GM23248 (cell line): ENCODE measurements around the gene ZNF207. TPM values are rescaled to one million over a fixed set of nuclear protein-coding genes. Genes with fewer than 3 reads are reported as not detected.

Experiments used
- DNase-seq: peaks from one replicate; pipeline ENCODE4 v3.0.0-alpha.2; 2015
- H2AFZ ChIP-seq: fragments of 200-600 bp; sonication (generic); 2 replicates; pipeline ENCODE4 v1.6.1; 2016; ENCODE audit warnings: antibody characterized with exemption
- H3F3A ChIP-seq: fragments of 200-600 bp; sonication (generic); 2 replicates; pipeline ENCODE4 v1.6.1; 2016; ENCODE audit warnings: mild to moderate bottlenecking, antibody characterized with exemption, mixed run types; ENCODE audit not compliant: insufficient read depth
- H3K27ac ChIP-seq: fragments of 200-600 bp; sonication (generic); 2 replicates; pipeline ENCODE4 v1.5.1; 2016; ENCODE audit warnings: mild to moderate bottlenecking
- H3K27me3 ChIP-seq: fragments of 200-600 bp; sonication (generic); replicated peaks from 2 replicates; pipeline ENCODE4 v1.6.1; 2016; ENCODE audit warnings: mild to moderate bottlenecking; ENCODE audit not compliant: insufficient read depth
- H3K36me3 ChIP-seq: fragments of 200-600 bp; sonication (generic); 2 replicates; pipeline ENCODE4 v1.6.1; 2016; ENCODE audit warnings: low read depth, mild to moderate bottlenecking
- H3K4me1 ChIP-seq: fragments of 200-600 bp; sonication (generic); 2 replicates; pipeline ENCODE4 v1.6.1; 2016; ENCODE audit warnings: mild to moderate bottlenecking; ENCODE audit not compliant: insufficient read depth
- H3K4me2 ChIP-seq: fragments of 200-600 bp; sonication (generic); one replicate; pipeline ENCODE4 v1.6.1; 2016; ENCODE audit warnings: mild to moderate bottlenecking; ENCODE audit not compliant: unreplicated experiment
- H3K4me3 ChIP-seq: fragments of 200-600 bp; sonication (generic); 2 replicates; pipeline ENCODE4 v1.5.1; 2016; ENCODE audit warnings: mild to moderate bottlenecking
- H3K79me2 ChIP-seq: fragments of 200-600 bp; sonication (generic); 2 replicates; pipeline ENCODE4 v1.6.1; 2016; ENCODE audit warnings: mild to moderate bottlenecking; ENCODE audit not compliant: insufficient read depth
- H3K9ac ChIP-seq: fragments of 200-600 bp; sonication (generic); 2 replicates; pipeline ENCODE4 v1.6.1; 2016; ENCODE audit warnings: mild to moderate bottlenecking
- H3K9me2 ChIP-seq: fragments of 200-600 bp; sonication (generic); 2 replicates; pipeline ENCODE4 v1.6.1; 2016; ENCODE audit warnings: mixed run types, mild to moderate bottlenecking, moderate library complexity; ENCODE audit not compliant: insufficient read depth
- H3K9me3 ChIP-seq: fragments of 200-600 bp; sonication (generic); one replicate; pipeline ENCODE4 v1.6.1; 2017; ENCODE audit warnings: low read depth
- H4K20me1 ChIP-seq: fragments of 200-600 bp; sonication (generic); 2 replicates; pipeline ENCODE4 v1.6.0; 2016; ENCODE audit not compliant: insufficient read depth
- EZH2 ChIP-seq: fragments of 200-600 bp; sonication (generic); IDR thresholded peaks from 2 replicates; pipeline ENCODE4 v1.6.1; 2018; ENCODE audit warnings: antibody characterized with exemption, mild to moderate bottlenecking; ENCODE audit not compliant: insufficient read depth, poor library complexity, severe bottlenecking
- EZH2phosphoT487 ChIP-seq: fragments of 200-600 bp; sonication (generic); IDR thresholded peaks from 2 replicates; pipeline ENCODE4 v1.6.1; 2018; ENCODE audit warnings: antibody characterized with exemption, moderate library complexity, mild to moderate bottlenecking, low read depth; ENCODE audit not compliant: insufficient read depth
- WGBS, 2 experiments: methylation state at CpG; one replicate each; pipeline ENCODE4 v1.1.6; 2015 to 2017; ENCODE audit warnings: low lambda C conversion rate in 2 of 2, low coverage in 1 of 2; ENCODE audit errors: missing lambda C conversion rate in 2 of 2; 5-methylcytosine and 5-hydroxymethylcytosine counted together
- in situ Hi-C: fragments of 300-500 bp; cut with MboI; formaldehyde crosslinking; loops from 2 replicates; pipeline ENCODE4 v1.15.0; 2020
- polyA plus RNA-seq: library from polyadenylated mRNA; unstranded; fragments of >200 nt; fragmentation: Nextera tagmentation; extraction: Ambion mirVana; gene quantifications from 2 replicates; pipeline ENCODE4 v1.2.1, GENCODE V29; 2016
- total RNA-seq: library from RNA; depleted of rRNA; stranded (reverse); fragments of >200 nt; shearing (Covaris generic); gene quantifications from 2 replicates; pipeline ENCODE4 v1.2.3, GENCODE V29; 2014

Gene ZNF207
- total and polyA plus RNA-seq, 2 experiments from 2014 or later = 96.8 to 113 TPM

GRCh38 chr17:32341141-32341856, 8.7 kb upstream of the ZNF207 start:
- Histone ChIP-seq H3K9ac (peak overlapping the region; percentile 87), H2AFZ (peak overlapping the region; percentile 100), H3K9me2 (no peaks in the 10 kb centered on the region), H3K27ac (no peak overlapping the region), H3K4me1 (peaks cover 11% of the 10 kb centered on the region; the same call in 1 of the 2 replicates), H3K4me3 (peak overlapping the region; percentile 81), H3K27me3 (no peaks in the 10 kb centered on the region), H3K79me2 (0 out of 2 replicates have a peak, but pooled peaks cover 4% of the 10 kb centered on the region), H3K4me2 (peak overlapping the region; percentile 91), H3K9me3 (no peaks in the 10 kb centered on the region), H3F3A (peaks cover 7% of the 10 kb centered on the region; the same call in 1 of the 2 replicates), H3K36me3 (peaks cover 16% of the 10 kb centered on the region), H4K20me1 (no peaks in the 10 kb centered on the region)
- DNase-seq = peak; percentile 49
- no peak for TF ChIP-seq EZH2phosphoT487
- TF ChIP-seq EZH2 = no peak
- in situ Hi-C loops = no loop called here
- 12 to 15% methylated on average over 5 to 13 of the region's 13 CpGs for WGBS, 2 experiments

DNA sequence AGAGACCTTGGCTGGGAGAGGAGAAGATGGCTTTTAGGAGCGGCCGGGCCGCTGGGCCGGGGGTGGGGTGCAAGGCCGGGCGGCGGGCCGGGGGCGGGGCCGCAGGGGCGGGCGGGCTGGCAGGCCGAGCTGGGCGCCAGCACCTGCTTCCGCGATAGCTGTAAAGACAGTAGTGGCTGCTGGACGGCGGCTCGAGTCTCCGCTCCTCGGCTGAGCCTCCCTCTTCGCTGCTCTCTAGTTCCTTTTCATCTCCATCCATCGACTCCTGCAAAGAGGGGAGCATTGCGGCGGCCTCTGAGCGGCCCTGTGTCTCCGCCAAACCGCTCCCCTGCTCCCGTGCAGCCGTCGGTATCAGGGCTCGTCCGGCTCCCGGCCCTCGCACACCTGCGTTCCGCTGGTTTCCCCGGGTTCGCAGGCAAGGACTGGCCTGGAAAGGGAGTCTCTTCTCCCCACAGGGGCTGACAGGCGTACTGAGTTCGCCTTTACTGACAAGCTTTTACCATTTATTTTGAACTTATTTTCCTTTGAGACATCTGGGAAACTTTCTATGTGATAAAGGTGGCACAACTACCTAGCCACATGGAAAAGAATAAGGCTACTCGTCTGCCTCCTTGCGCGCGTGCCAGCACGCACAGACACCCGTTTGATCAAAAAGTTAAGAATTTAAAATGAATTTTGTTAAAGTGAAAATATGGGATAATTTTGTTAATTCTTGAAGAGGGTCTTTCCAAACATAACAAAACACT, 7.9 kb upstream of the ZNF207 start, which contains the start of gene C17orf75:
TSS of gene C17orf75 (minus strand) at position 317 of the 746 bp plus-strand sequence. CDS start at position 283, 34 bp downstream.
- no peaks in the 10 kb centered on the region for H3K27me3 ChIP-seq
- in situ Hi-C loops = no loop called here
- H3K4me3 ChIP-seq = peak within 1 kb of the TSS; percentile 81
- 8 to 10% methylated on average over 28 to 46 of the region's 47 CpGs for WGBS, 2 experiments
- TF ChIP-seq EZH2 (no peak), EZH2phosphoT487 (no peak)
- 0 out of 2 replicates have a peak, but pooled peaks cover 4% of the 10 kb centered on the region for H3K79me2 ChIP-seq
- no peaks in the 10 kb centered on the region for H3K9me2 ChIP-seq
- peak; percentile 80 for DNase-seq
- H4K20me1 ChIP-seq = no peaks in the 10 kb centered on the region
- peak within 1 kb of the TSS; percentile 91 for H3K4me2 ChIP-seq
- peak within 1 kb of the TSS; percentile 100 for H2AFZ ChIP-seq
- peaks cover 16% of the 10 kb centered on the region for H3K36me3 ChIP-seq
- H3K4me1 ChIP-seq = peaks cover 10% of the 10 kb centered on the region; the same call in 1 of the 2 replicates
- H3K27ac ChIP-seq = no peak within 1 kb of the TSS
- H3K9ac ChIP-seq = peak within 1 kb of the TSS; percentile 87
- no peaks in the 10 kb centered on the region for H3K9me3 ChIP-seq
- peaks cover under 1% of the 10 kb centered on the region; the same call in 1 of the 2 replicates for H3F3A ChIP-seq

DNA sequence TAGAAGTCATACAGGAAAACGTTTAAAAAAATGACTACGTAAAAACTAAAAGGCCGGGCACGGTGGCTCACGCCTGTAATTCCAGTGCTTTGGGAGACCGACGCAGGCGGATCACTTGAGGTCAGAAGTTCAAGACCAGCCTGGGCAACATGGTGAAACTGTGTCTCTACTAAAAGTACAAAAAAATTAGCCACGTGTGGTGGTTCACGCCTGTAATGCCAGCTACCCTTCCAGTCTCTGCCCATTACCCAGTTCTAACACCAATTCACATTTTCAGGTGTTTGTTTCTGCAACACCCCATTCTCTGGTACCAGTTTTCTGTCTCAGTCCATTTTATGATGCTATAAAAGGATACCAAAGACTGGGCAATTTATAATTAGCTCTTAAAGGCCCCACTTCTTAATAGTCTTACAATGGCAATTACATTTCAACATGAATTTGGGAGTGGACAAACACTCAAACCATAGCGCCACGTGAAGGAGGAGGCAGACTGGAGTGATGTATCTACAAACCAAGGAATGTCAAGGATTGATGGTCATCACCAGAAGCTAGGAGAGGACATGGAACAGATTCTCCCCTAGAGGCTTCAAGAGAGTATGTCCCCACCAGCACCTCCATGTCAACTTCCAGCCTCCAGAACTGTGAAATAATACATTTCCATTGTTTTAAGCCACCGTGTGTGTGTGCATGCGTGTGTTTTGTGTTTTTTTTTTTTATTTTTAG, 7.2 kb upstream of the ZNF207 start:
- in situ Hi-C loops = no loop called here
- H3K27ac ChIP-seq = no peak overlapping the region
- WGBS, 2 experiments = 66 to 73% methylated on average over 14 of the region's 14 CpGs

More for the DNA sequence above, 7.2 kb upstream of the ZNF207 start:
- TF ChIP-seq EZH2phosphoT487 (no peak), EZH2 (no peak)
- no peaks in the 10 kb centered on the region for H3F3A ChIP-seq
- no peaks in the 10 kb centered on the region for H3K9me2 ChIP-seq
- 0 out of 2 replicates have a peak, but pooled peaks cover 4% of the 10 kb centered on the region for H3K79me2 ChIP-seq
- peaks cover 16% of the 10 kb centered on the region for H3K36me3 ChIP-seq
- no peaks in the 10 kb centered on the region for H4K20me1 ChIP-seq
- DNase-seq = no peak
- H3K4me3 ChIP-seq = peak overlapping the region; percentile 81
- H3K4me2 ChIP-seq = peak overlapping the region; percentile 91
- H2AFZ ChIP-seq = peak overlapping the region; percentile 100
- no peaks in the 10 kb centered on the region for H3K27me3 ChIP-seq
- no peaks in the 10 kb centered on the region for H3K9me3 ChIP-seq
- H3K9ac ChIP-seq = peak overlapping the region; percentile 87
- peaks cover 10% of the 10 kb centered on the region; the same call in 1 of the 2 replicates for H3K4me1 ChIP-seq
